PFSK-1 (cell line): ENCODE data around the gene HNRNPH3.

Experiments used
- POLR2AphosphoS5 ChIP-seq: IDR thresholded peaks from 2 replicates; pipeline ENCODE4 v1.6.1; 2012; ENCODE audit warnings: low read depth, mild to moderate bottlenecking, control low read depth, low read length, moderate library complexity
- SIN3A ChIP-seq: IDR thresholded peaks from 2 replicates; pipeline ENCODE4 v1.6.1; 2012; ENCODE audit warnings: mild to moderate bottlenecking, low read length, moderate library complexity, borderline replicate concordance; ENCODE audit not compliant: insufficient read depth
- TAF1 ChIP-seq: IDR thresholded peaks from 2 replicates; pipeline ENCODE4 v1.6.1; 2012; ENCODE audit warnings: low read length, control low read depth, borderline replicate concordance; ENCODE audit not compliant: insufficient read depth
- TF ChIP-seq, protein P1 (sequence below), 2 experiments: IDR thresholded peaks; 2 replicates each; pipeline versions ENCODE4 v1.6.1 to v1.8.0; 2011 to 2012; ENCODE audit warnings: low read depth in 2 of 2, low read length in 2 of 2, control low read depth in 1 of 2, inconsistent platforms in 1 of 2, mild to moderate bottlenecking in 1 of 2, moderate library complexity in 1 of 2; ENCODE audit not compliant: insufficient read depth in 1 of 2

DNA sequence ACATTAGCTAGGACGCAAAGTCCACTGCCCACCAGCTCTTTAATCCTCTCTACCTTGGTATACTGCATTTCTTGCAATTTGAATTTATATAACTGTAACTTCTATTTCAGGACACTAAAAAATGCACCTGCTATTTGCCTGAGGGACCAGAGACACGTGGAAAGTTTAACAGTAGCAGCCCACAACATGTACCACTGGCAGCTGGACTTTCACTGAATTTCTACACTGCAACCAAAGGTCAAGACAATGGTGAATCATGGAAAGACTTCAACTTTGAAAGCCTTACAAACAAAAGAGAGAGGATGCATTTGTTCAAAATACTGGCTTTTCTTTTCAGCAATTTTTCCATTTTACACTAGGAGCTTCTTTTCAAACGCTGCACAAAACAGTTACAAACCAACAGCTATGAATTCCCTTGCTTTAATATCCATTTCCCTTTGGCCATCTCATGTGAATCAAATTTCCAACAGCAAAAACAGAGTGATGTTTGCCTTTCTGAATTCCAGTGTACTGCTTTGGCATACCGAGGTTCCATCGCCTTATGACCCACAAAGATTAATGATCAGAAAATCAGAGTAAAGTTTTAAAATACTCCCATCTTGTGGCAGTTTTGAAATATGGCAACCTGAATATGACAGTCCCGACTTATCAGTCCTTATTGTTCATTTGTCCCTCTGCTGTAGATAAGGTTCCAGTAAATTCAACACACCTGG lies 29.9 kb upstream of the HNRNPH3 start:
- TF ChIP-seq POLR2AphosphoS5 (no peak), TAF1 (no peak), SIN3A (no peak)
- TF ChIP-seq, protein P1, sequence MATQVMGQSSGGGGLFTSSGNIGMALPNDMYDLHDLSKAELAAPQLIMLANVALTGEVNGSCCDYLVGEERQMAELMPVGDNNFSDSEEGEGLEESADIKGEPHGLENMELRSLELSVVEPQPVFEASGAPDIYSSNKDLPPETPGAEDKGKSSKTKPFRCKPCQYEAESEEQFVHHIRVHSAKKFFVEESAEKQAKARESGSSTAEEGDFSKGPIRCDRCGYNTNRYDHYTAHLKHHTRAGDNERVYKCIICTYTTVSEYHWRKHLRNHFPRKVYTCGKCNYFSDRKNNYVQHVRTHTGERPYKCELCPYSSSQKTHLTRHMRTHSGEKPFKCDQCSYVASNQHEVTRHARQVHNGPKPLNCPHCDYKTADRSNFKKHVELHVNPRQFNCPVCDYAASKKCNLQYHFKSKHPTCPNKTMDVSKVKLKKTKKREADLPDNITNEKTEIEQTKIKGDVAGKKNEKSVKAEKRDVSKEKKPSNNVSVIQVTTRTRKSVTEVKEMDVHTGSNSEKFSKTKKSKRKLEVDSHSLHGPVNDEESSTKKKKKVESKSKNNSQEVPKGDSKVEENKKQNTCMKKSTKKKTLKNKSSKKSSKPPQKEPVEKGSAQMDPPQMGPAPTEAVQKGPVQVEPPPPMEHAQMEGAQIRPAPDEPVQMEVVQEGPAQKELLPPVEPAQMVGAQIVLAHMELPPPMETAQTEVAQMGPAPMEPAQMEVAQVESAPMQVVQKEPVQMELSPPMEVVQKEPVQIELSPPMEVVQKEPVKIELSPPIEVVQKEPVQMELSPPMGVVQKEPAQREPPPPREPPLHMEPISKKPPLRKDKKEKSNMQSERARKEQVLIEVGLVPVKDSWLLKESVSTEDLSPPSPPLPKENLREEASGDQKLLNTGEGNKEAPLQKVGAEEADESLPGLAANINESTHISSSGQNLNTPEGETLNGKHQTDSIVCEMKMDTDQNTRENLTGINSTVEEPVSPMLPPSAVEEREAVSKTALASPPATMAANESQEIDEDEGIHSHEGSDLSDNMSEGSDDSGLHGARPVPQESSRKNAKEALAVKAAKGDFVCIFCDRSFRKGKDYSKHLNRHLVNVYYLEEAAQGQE (IDR thresholded peaks at IDR 0.05; ENCODE audit: insufficient read depth in 1 of 2, low read depth in 2 of 2, low read length in 2 of 2), result no peak
